Measurements from ENCODE around the gene CENPK. TPM values are rescaled to one million over a fixed set of nuclear protein-coding genes. Genes with fewer than 3 reads are reported as not detected.

CENPK gene
- total RNA-seq, 1 experiment from 2014 or later: 34.2 TPM

GRCh38 chr5:65555287-65555686 lies 7.7 kb downstream of the CENPK start:
- Histone ChIP-seq H3K27me3 (ENCODE audit: control insufficient read depth, insufficient read depth, low read length) (no peaks in the 10 kb centered on the region), H3K9me3 (ENCODE audit: control insufficient read depth, insufficient read depth, low read depth, low read length) (no peaks in the 10 kb centered on the region), H3K27ac (ENCODE audit: low read length) (no peak overlapping the region), H3K36me3 (ENCODE audit: control insufficient read depth, insufficient read depth, low read length) (peaks cover 14% of the 10 kb centered on the region; the same call in 1 of the 2 replicates), H3K4me3 (ENCODE audit: low read depth in 2 of 2, low read length in 2 of 2) (no peak overlapping the region), H3K4me1 (ENCODE audit: control insufficient read depth, insufficient read depth, low read length) (no peaks in the 10 kb centered on the region)
- intact Hi-C loops (cut with micrococcal nuclease; ENCODE audit: unreplicated experiment) (no loop called here), in situ Hi-C loops (cut with HindIII; ENCODE audit: low pct_unique_long_range_greater_than_20kb, low sequenced_read_pairs) (no loop called here)
- TF ChIP-seq POLR2AphosphoS5 (IDR thresholded peaks at IDR 0.05; ENCODE audit: low read depth, low read length): no peak
- TF ChIP-seq REST (IDR thresholded peaks at IDR 0.05; ENCODE audit: insufficient read depth in 1 of 2, low read depth in 2 of 2, low read length in 1 of 2): no peak
- no peak for TF ChIP-seq CTCF (IDR thresholded peaks at IDR 0.05)
- TF ChIP-seq TCF7L2 (IDR thresholded peaks at IDR 0.05; ENCODE audit: low read depth, low read length): no peak
- TF ChIP-seq SIN3A (IDR thresholded peaks at IDR 0.05; ENCODE audit: borderline replicate concordance, insufficient read depth, low read depth, low read length): no peak
- ChIA-PET CTCF (no interaction called here), POLR2A (no interaction called here)
- DNase-seq (ENCODE audit: low read depth, low spot score) (no peak), ATAC-seq (no peak)
- no TSS peak for BruUV-seq (replicated peaks)

GRCh38 chr5:65553941-65554340 lies 9.0 kb downstream of the CENPK start:
- Histone ChIP-seq H3K27me3 (ENCODE audit: control insufficient read depth, insufficient read depth, low read length) (no peaks in the 10 kb centered on the region), H3K4me1 (ENCODE audit: control insufficient read depth, insufficient read depth, low read length) (no peaks in the 10 kb centered on the region), H3K9me3 (ENCODE audit: control insufficient read depth, insufficient read depth, low read depth, low read length) (no peaks in the 10 kb centered on the region), H3K36me3 (ENCODE audit: control insufficient read depth, insufficient read depth, low read length) (peaks cover 14% of the 10 kb centered on the region; the same call in 1 of the 2 replicates), H3K27ac (ENCODE audit: low read length) (no peak overlapping the region), H3K4me3 (ENCODE audit: low read depth in 2 of 2, low read length in 2 of 2) (no peak overlapping the region)
- no TSS peak for BruUV-seq (replicated peaks)
- ATAC-seq (no peak), DNase-seq (ENCODE audit: low read depth, low spot score) (no peak)
- CTCF ChIA-PET: no interaction called here
- no peak for TF ChIP-seq TCF7L2 (IDR thresholded peaks at IDR 0.05; ENCODE audit: low read depth, low read length)
- TF ChIP-seq CTCF (IDR thresholded peaks at IDR 0.05): no peak
- no peak for TF ChIP-seq POLR2AphosphoS5 (IDR thresholded peaks at IDR 0.05; ENCODE audit: low read depth, low read length)
- TF ChIP-seq SIN3A (IDR thresholded peaks at IDR 0.05; ENCODE audit: borderline replicate concordance, insufficient read depth, low read depth, low read length): no peak
- no peak for TF ChIP-seq REST (IDR thresholded peaks at IDR 0.05; ENCODE audit: insufficient read depth in 1 of 2, low read depth in 2 of 2, low read length in 1 of 2)
- POLR2A ChIA-PET: no interaction called here
- intact Hi-C loops (cut with micrococcal nuclease; ENCODE audit: unreplicated experiment): no loop called here
- in situ Hi-C loops (cut with HindIII; ENCODE audit: low pct_unique_long_range_greater_than_20kb, low sequenced_read_pairs): no loop called here

All from Panc1 (cell line).